Neural crest cell (in vitro differentiated cells): ENCODE data around the gene SMR3A. TPM values are rescaled to one million over a fixed set of nuclear protein-coding genes. Genes with fewer than 3 reads are reported as not detected.

Experiments used
- DNase-seq: peaks from one replicate; pipeline ENCODE4 v3.0.0; 2021; ENCODE audit warnings: low read depth, mixed read lengths, low spot score
- H3K27ac Mint-ChIP-seq: one replicate; pipeline ENCODE4 v1.8.0; 2021; ENCODE audit warnings: mild to moderate bottlenecking, mixed read lengths; ENCODE audit not compliant: unreplicated experiment
- H3K27me3 Mint-ChIP-seq: 2 replicates; pipeline ENCODE4 v1.8.0; 2021; ENCODE audit warnings: low read depth, mild to moderate bottlenecking, mixed read lengths
- H3K36me3 Mint-ChIP-seq: 2 replicates; pipeline ENCODE4 v1.8.0; 2021; ENCODE audit warnings: low read depth, mild to moderate bottlenecking, mixed read lengths
- H3K4me1 Mint-ChIP-seq: 2 replicates; pipeline ENCODE4 v1.8.0; 2021; ENCODE audit warnings: mixed read lengths
- H3K4me3 Mint-ChIP-seq: one replicate; pipeline ENCODE4 v1.8.0; 2021; ENCODE audit warnings: mild to moderate bottlenecking, mixed read lengths
- H3K9me3 Mint-ChIP-seq: 2 replicates; pipeline ENCODE4 v1.8.0; 2021; ENCODE audit warnings: mixed read lengths
- total RNA-seq: library from RNA; stranded (reverse); gene quantifications from 2 replicates; pipeline ENCODE4 v1.2.1, GENCODE V29; 2021
- TF ChIP-seq, protein P1 (sequence below): fragments of 200-600 bp; sonication (generic); conservative IDR thresholded peaks from 2 replicates; pipeline ENCODE4 v1.5.0; 2021; ENCODE audit warnings: antibody characterized with exemption, mild to moderate bottlenecking

The SMR3A gene
- total RNA-seq, 1 donor from 2014 or later = not detected

DNA sequence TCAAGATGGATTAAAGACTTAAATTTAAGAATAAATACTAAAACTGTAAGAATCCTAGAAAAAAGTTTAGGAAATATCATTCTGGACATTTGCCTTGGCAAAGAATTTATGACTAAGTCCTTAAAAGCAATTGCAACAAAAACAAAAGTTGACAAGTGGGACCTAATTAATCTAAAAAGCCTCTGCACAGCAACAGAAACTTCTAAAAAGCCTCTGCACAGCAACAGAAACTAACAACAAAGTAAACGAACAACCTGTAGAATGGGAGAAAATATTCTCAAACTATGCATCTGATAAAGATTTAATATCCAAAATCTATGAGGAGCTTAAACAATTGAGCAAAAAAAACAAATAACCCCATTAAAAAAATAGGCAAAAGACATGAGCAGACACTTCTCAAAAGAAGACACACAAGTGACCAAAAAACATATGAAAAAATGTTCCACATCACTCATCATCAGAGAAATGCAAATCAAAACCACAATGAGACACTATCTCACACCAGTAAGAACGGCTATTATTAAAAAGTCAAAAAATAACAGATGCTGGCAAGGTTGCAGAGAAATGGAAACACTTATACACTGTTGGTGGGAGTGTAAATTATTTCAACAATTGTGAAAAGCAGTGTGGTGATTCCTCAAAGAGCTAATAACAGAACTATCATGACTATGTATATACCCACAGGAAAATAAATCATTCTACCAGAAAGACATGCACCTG lies 31.7 kb downstream of the SMR3A start:
- no peak overlapping the region for H3K27ac Mint-ChIP-seq
- H3K36me3 Mint-ChIP-seq = no peaks in the 10 kb centered on the region
- H3K27me3 Mint-ChIP-seq = peaks cover 5% of the 10 kb centered on the region
- TF ChIP-seq, protein P1, sequence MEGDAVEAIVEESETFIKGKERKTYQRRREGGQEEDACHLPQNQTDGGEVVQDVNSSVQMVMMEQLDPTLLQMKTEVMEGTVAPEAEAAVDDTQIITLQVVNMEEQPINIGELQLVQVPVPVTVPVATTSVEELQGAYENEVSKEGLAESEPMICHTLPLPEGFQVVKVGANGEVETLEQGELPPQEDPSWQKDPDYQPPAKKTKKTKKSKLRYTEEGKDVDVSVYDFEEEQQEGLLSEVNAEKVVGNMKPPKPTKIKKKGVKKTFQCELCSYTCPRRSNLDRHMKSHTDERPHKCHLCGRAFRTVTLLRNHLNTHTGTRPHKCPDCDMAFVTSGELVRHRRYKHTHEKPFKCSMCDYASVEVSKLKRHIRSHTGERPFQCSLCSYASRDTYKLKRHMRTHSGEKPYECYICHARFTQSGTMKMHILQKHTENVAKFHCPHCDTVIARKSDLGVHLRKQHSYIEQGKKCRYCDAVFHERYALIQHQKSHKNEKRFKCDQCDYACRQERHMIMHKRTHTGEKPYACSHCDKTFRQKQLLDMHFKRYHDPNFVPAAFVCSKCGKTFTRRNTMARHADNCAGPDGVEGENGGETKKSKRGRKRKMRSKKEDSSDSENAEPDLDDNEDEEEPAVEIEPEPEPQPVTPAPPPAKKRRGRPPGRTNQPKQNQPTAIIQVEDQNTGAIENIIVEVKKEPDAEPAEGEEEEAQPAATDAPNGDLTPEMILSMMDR = no peak
- no peak overlapping the region for H3K4me3 Mint-ChIP-seq
- H3K9me3 Mint-ChIP-seq = no peaks in the 10 kb centered on the region
- H3K4me1 Mint-ChIP-seq = no peaks in the 10 kb centered on the region
- no peak for DNase-seq

DNA sequence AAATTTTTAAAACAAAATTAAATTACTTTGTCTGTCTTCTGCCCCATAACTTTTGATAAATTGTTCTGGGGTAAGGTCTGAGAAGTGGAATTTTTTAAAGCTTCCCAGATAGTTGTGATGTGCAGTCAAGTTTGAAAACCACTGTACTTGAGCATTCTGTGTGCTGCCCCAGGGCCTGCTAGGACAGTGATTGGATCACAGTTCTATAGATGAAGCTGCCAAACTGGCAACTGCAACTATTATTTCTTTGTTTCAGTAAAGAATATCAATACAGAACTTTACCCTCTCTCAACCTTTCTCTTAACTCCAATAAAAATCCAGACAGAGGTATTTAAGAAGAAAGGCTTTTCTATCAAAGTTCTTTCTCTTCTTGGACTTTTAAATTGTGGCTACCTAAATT lies 37.0 kb downstream of the SMR3A start, which contains the start of gene OPRPN:
Gene OPRPN, plus strand, starts transcription at position 361 of the 400 bp plus-strand sequence. CDS start 1,346 bp downstream, outside the sequence.
- peaks cover 3% of the 10 kb centered on the region for H3K27me3 Mint-ChIP-seq
- no peak for DNase-seq
- no peaks in the 10 kb centered on the region for H3K4me1 Mint-ChIP-seq
- H3K9me3 Mint-ChIP-seq = no peaks in the 10 kb centered on the region
- no peaks in the 10 kb centered on the region for H3K36me3 Mint-ChIP-seq
- no peak within 1 kb of the TSS for H3K27ac Mint-ChIP-seq
- TF ChIP-seq, protein P1 = no peak
- no peak within 1 kb of the TSS for H3K4me3 Mint-ChIP-seq

DNA sequence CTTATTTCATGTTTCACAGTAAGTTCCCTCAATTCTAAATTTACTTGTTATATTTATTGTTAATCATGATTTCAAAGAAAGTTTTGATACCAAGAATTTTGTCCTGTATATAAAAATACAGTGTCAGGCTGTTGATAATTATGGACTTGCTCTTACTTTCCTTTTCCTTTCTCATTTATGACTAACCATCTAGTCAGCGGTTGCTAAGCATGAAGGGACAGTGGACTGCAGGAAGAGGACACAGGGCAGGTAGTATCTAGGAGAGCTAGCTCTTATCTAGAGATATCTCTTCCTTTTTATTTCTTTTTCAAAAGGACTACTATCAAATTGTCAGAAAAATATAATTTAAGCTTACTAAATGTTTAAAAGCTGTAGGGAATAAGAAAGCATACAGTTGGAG lies 38.8 kb downstream of the SMR3A start:
- TF ChIP-seq, protein P1 = no peak
- no peaks in the 10 kb centered on the region for H3K36me3 Mint-ChIP-seq

DNA sequence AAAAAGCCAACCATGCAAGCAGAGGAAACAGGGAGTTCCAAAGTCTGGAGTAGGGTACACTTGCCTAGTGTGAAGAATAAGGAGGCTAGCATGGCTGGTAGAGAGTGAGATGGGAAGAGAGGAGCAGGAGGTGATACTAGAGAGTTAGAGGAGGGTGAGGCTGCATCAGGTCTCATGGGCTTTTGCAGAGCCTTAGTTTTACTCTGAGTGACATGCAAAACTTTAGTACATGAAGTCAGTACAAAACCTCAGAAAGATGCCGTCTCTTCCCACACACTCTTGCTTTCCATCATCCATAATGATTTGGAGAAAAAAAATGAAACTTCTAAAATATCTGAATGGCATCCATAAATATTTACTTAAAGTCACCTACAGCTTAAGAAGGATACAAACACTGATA lies 42.2 kb downstream of the SMR3A start:
- Mint-ChIP-seq H3K36me3 (no peaks in the 10 kb centered on the region), H3K27me3 (peaks cover 5% of the 10 kb centered on the region), H3K9me3 (no peaks in the 10 kb centered on the region), H3K4me1 (no peaks in the 10 kb centered on the region), H3K27ac (no peak overlapping the region), H3K4me3 (no peak overlapping the region)
- DNase-seq = no peak
- TF ChIP-seq, protein P1 = no peak

More for the DNA sequence above, 38.8 kb downstream of the SMR3A start:
- Mint-ChIP-seq H3K27ac (no peak overlapping the region), H3K9me3 (no peaks in the 10 kb centered on the region), H3K4me1 (no peaks in the 10 kb centered on the region), H3K27me3 (peaks cover 5% of the 10 kb centered on the region), H3K4me3 (no peak overlapping the region)
- no peak for DNase-seq

DNA sequence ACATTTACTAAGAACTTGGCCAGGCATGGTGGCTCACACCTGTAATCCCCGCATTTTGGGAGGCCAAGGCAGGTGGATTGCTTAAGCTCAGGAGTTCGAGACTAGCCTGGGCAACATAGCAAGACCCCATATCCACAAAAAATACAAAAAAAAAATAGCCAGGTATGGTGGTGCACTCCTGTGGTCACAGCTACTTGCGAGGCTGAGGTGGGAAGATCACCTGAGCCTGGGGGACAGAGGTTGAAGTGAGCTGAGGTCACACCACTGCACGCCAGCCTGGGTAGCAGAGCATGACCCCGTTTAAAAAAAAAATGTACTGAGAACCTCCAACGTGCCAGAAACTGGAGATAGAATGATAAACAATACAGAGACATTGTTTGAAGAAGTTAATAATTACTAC lies 45.2 kb downstream of the SMR3A start:
- Mint-ChIP-seq H3K36me3 (no peaks in the 10 kb centered on the region), H3K4me3 (no peak overlapping the region), H3K4me1 (no peaks in the 10 kb centered on the region), H3K9me3 (peaks cover 5% of the 10 kb centered on the region), H3K27me3 (peaks cover 5% of the 10 kb centered on the region), H3K27ac (no peak overlapping the region)
- TF ChIP-seq, protein P1 = no peak
- DNase-seq = no peak

Other genes starting within 250 kb of the SMR3A start
- gene PRR27, start 206.5 kb upstream of the SMR3A start, total RNA-seq = not detected in 2 replicates
- not detected in 2 replicates for gene ODAM, start 165.0 kb upstream of the SMR3A start, total RNA-seq
- gene FDCSP, start 134.6 kb upstream of the SMR3A start, total RNA-seq = not detected in 2 replicates
- gene CSN3, start 118.2 kb upstream of the SMR3A start, total RNA-seq = not detected in 2 replicates
- not detected in 2 replicates for gene CABS1, start 25.8 kb upstream of the SMR3A start, total RNA-seq
- not detected in 2 replicates for gene SMR3B, start 22.4 kb downstream of the SMR3A start, total RNA-seq
- not detected in 2 replicates for gene OPRPN, start 37.2 kb downstream of the SMR3A start, total RNA-seq
- gene MUC7, start 111.4 kb downstream of the SMR3A start, total RNA-seq = not detected in 2 replicates
- not detected in 2 replicates for gene AMTN, start 157.8 kb downstream of the SMR3A start, total RNA-seq
- not detected in 2 replicates for gene AMBN, start 231.5 kb downstream of the SMR3A start, total RNA-seq